ENCODE data around the gene FAM110D. TPM values are rescaled to one million over a fixed set of nuclear protein-coding genes. Genes with fewer than 3 reads are reported as not detected.
A peak's percentile ranks its signal among the peaks of the same experiment; 100 is the strongest.

The FAM110D gene
- total RNA-seq, 1 donor from 2014 or later = 0.36 TPM

GRCh38 chr1:26132834-26133167 is 26.1 kb upstream of the FAM110D start:
- H3K27ac Mint-ChIP-seq = no peak overlapping the region
- no peak for TF ChIP-seq CTCF (IDR thresholded peaks at IDR 0.05; ENCODE audit: unreplicated experiment)
- no peak overlapping the region for H3K4me3 Mint-ChIP-seq (ENCODE audit: low read depth)
- peaks cover 5% of the 10 kb centered on the region for H3K9me3 Mint-ChIP-seq (ENCODE audit: low read depth)
- DNase-seq (ENCODE audit: low spot score, unreplicated experiment) = no peak
- H3K36me3 Mint-ChIP-seq (ENCODE audit: insufficient read depth) = no peaks in the 10 kb centered on the region
- H3K4me1 Mint-ChIP-seq (ENCODE audit: low read depth) = peaks cover 2% of the 10 kb centered on the region
- peaks cover 7% of the 10 kb centered on the region for H3K27me3 Mint-ChIP-seq

- no peak for TF ChIP-seq CTCF (IDR thresholded peaks at IDR 0.05; ENCODE audit: unreplicated experiment)
- H3K9me3 Mint-ChIP-seq (ENCODE audit: low read depth) = peaks cover 5% of the 10 kb centered on the region
- no peak for DNase-seq (ENCODE audit: low spot score, unreplicated experiment)
- no peaks in the 10 kb centered on the region for H3K4me1 Mint-ChIP-seq (ENCODE audit: low read depth)
- H3K36me3 Mint-ChIP-seq (ENCODE audit: insufficient read depth) = no peaks in the 10 kb centered on the region
- no peak overlapping the region for H3K4me3 Mint-ChIP-seq (ENCODE audit: low read depth)
- H3K27me3 Mint-ChIP-seq = no peaks in the 10 kb centered on the region
- H3K27ac Mint-ChIP-seq = peak overlapping the region; percentile 33
Measured at GRCh38 chr1:26134466-26134865, 24.4 kb upstream of the FAM110D start.

GRCh38 chr1:26138974-26139558 is 19.8 kb upstream of the FAM110D start:
- peaks cover 5% of the 10 kb centered on the region for H3K9me3 Mint-ChIP-seq (ENCODE audit: low read depth)
- TF ChIP-seq CTCF (IDR thresholded peaks at IDR 0.05; ENCODE audit: unreplicated experiment) = no peak
- no peaks in the 10 kb centered on the region for H3K4me1 Mint-ChIP-seq (ENCODE audit: low read depth)
- no peaks in the 10 kb centered on the region for H3K36me3 Mint-ChIP-seq (ENCODE audit: insufficient read depth)
- DNase-seq (ENCODE audit: low spot score, unreplicated experiment) = no peak
- peaks cover 7% of the 10 kb centered on the region for H3K27me3 Mint-ChIP-seq
- H3K4me3 Mint-ChIP-seq (ENCODE audit: low read depth) = no peak overlapping the region
- no peak overlapping the region for H3K27ac Mint-ChIP-seq

GRCh38 chr1:26142159-26142558 is 16.7 kb upstream of the FAM110D start:
- Mint-ChIP-seq H3K4me3 (ENCODE audit: low read depth) (no peak overlapping the region), H3K27ac (no peak overlapping the region), H3K27me3 (peaks cover 10% of the 10 kb centered on the region), H3K36me3 (ENCODE audit: insufficient read depth) (no peaks in the 10 kb centered on the region), H3K4me1 (ENCODE audit: low read depth) (no peaks in the 10 kb centered on the region), H3K9me3 (ENCODE audit: low read depth) (no peaks in the 10 kb centered on the region)
- DNase-seq (ENCODE audit: low spot score, unreplicated experiment) = no peak
- no peak for TF ChIP-seq CTCF (IDR thresholded peaks at IDR 0.05; ENCODE audit: unreplicated experiment)

- H3K27ac Mint-ChIP-seq = no peak overlapping the region
Measured at GRCh38 chr1:26145041-26145959, 13.6 kb upstream of the FAM110D start.

More at GRCh38 chr1:26145041-26145959, 13.6 kb upstream of the FAM110D start:
- H3K4me3 Mint-ChIP-seq (ENCODE audit: low read depth) = no peak overlapping the region
- peak; percentile 67 for DNase-seq (ENCODE audit: low spot score, unreplicated experiment)
- H3K27me3 Mint-ChIP-seq = peaks cover 18% of the 10 kb centered on the region
- no peaks in the 10 kb centered on the region for H3K36me3 Mint-ChIP-seq (ENCODE audit: insufficient read depth)
- TF ChIP-seq CTCF (IDR thresholded peaks at IDR 0.05; ENCODE audit: unreplicated experiment) = peak; percentile 81
- H3K4me1 Mint-ChIP-seq (ENCODE audit: low read depth) = no peaks in the 10 kb centered on the region
- H3K9me3 Mint-ChIP-seq (ENCODE audit: low read depth) = no peaks in the 10 kb centered on the region
